Vagina (tissue), 2 donors: ENCODE data around the gene FBXL7.

Source experiments
- CTCF ChIP-seq, 3 experiments: fragments of 450-650 bp in 2 of 3; fragments of 200-600 bp in 1 of 3; sonication (generic) in 1 of 3; IDR thresholded peaks; one replicate each; pipeline ENCODE4 v1.5.1; 2017 to 2019; ENCODE audit warnings: antibody characterized with exemption in 3 of 3, mild to moderate bottlenecking in 2 of 3, moderate library complexity in 2 of 3
- POLR2A ChIP-seq, 2 donors: fragments of 450-650 bp; IDR thresholded peaks; one replicate each; pipeline ENCODE4 v1.6.1; 2017; ENCODE audit warnings: antibody characterized with exemption in 2 of 2, mild to moderate bottlenecking in 2 of 2, moderate library complexity in 2 of 2
- POLR2AphosphoS5 ChIP-seq, 2 donors: sonication (generic); formaldehyde crosslinking; IDR thresholded peaks; one replicate each; pipeline ENCODE4 v1.9.0; 2017; ENCODE audit warnings: antibody characterized with exemption in 2 of 2, mild to moderate bottlenecking in 2 of 2, low read depth in 1 of 2; ENCODE audit not compliant: insufficient read depth in 1 of 2

GRCh38 chr5:15980835-15981234, 480.9 kb downstream of the FBXL7 start:
- TF ChIP-seq CTCF (IDR thresholded peaks at IDR 0.05) = no peak
- no peak for TF ChIP-seq POLR2A (IDR thresholded peaks at IDR 0.05)
- no peak for TF ChIP-seq POLR2AphosphoS5 (IDR thresholded peaks at IDR 0.05; ENCODE audit: insufficient read depth in 1 of 2, low read depth in 1 of 2)
